B cell (primary cell): ENCODE results near the gene CXCR2. TPM values are rescaled to one million over a fixed set of nuclear protein-coding genes. Genes with fewer than 3 reads are reported as not detected.

Experiments
- ATAC-seq: fragments of 200-7000 bp; cut with Tn5 transposase; one replicate; pipeline ENCODE4 v1.10.0; 2021; ENCODE audit warnings: low read depth, mild to moderate bottlenecking, moderate number of reproducible peaks, moderate library complexity
- CTCF ChIA-PET: fragments of 350-600 bp; sonication (Branson Sonifier 250); formaldehyde crosslinking; loops from one replicate; lab custom pipeline; 2021; ENCODE audit warnings: antibody characterized with exemption, inconsistent platforms; lab: Charles Lee
- POLR2A ChIA-PET: fragments of 350-600 bp; sonication (Branson Sonifier 250); formaldehyde crosslinking; loops from one replicate; lab custom pipeline; 2021; ENCODE audit warnings: antibody characterized with exemption; lab: Charles Lee
- DNase-seq: peaks from one replicate; pipeline ENCODE4 v3.0.0; 2013
- H2AFZ ChIP-seq: 2 replicates; pipeline ENCODE4 v1.6.1; 2012; ENCODE audit warnings: mild to moderate bottlenecking, low read depth, low read length; ENCODE audit not compliant: insufficient read depth, poor library complexity, severe bottlenecking
- H3K27ac ChIP-seq, 2 donors: 1 replicate in 1 of 2; 2 replicates in 1 of 2; pipeline ENCODE4 v1.5.1; 2012 to 2013; ENCODE audit warnings: low read length in 2 of 2, mild to moderate bottlenecking in 2 of 2, moderate library complexity in 1 of 2
- H3K27me3 ChIP-seq, 4 experiments: fragments of 200-600 bp in 1 of 4; sonication (generic) in 1 of 4; replicated peaks in 1 of 4; 1 replicate in 2 of 4; 2 replicates in 2 of 4; pipeline versions ENCODE4 v1.6.1 to v1.7.0; 2013 to 2016; ENCODE audit warnings: low read length in 3 of 4, mild to moderate bottlenecking in 2 of 4, mixed read lengths in 1 of 4, moderate library complexity in 1 of 4; ENCODE audit not compliant: insufficient read depth in 4 of 4, control insufficient read depth in 3 of 4; ENCODE audit errors: control extremely low read depth in 1 of 4
- H3K36me3 ChIP-seq, 2 experiments: replicated peaks in 1 of 2; 1 replicate in 1 of 2; 2 replicates in 1 of 2; pipeline versions ENCODE4 v1.6.1 to v1.7.1; 2013; ENCODE audit warnings: low read length in 1 of 2; ENCODE audit not compliant: insufficient read depth in 2 of 2, control insufficient read depth in 1 of 2; ENCODE audit errors: control extremely low read depth in 1 of 2, extremely low read depth in 1 of 2
- H3K4me1 ChIP-seq, 2 donors: fragments of 200-600 bp in 1 of 2; sonication (generic) in 1 of 2; 1 replicate in 1 of 2; 2 replicates in 1 of 2; pipeline versions ENCODE4 v1.5.1 to v1.6.1; 2013 to 2017; ENCODE audit warnings: low read length in 2 of 2; ENCODE audit not compliant: control insufficient read depth in 2 of 2, insufficient read depth in 2 of 2
- H3K4me2 ChIP-seq: replicated peaks from 2 replicates; pipeline ENCODE3; 2012; ENCODE audit warnings: mild to moderate bottlenecking, low read depth, low read length; ENCODE audit not compliant: poor library complexity, severe bottlenecking
- H3K4me3 ChIP-seq, 5 experiments: fragments of 200-600 bp in 1 of 5; sonication (generic) in 1 of 5; 1 replicate in 3 of 5; 2 replicates in 2 of 5; pipeline versions ENCODE4 v1.5.1 to v1.7.0; 2011 to 2016; ENCODE audit warnings: low read length in 4 of 5, mild to moderate bottlenecking in 4 of 5, low read depth in 2 of 5, control low read depth in 1 of 5, moderate library complexity in 1 of 5; ENCODE audit not compliant: insufficient read depth in 1 of 5; ENCODE audit errors: control extremely low read depth in 1 of 5, extremely low read depth in 1 of 5
- H3K79me2 ChIP-seq: fragments of 200-600 bp; sonication (generic); one replicate; pipeline ENCODE4 v1.6.0; 2016; ENCODE audit warnings: low read length; ENCODE audit not compliant: control insufficient read depth, insufficient read depth
- H3K9ac ChIP-seq: fragments of 200-600 bp; sonication (generic); 2 replicates; pipeline ENCODE4 v1.6.1; 2017; ENCODE audit warnings: mild to moderate bottlenecking, low read length, moderate library complexity
- H3K9me3 ChIP-seq, 3 donors: one replicate each; pipeline versions ENCODE4 v1.6.1 to v1.7.1; 2013; ENCODE audit warnings: low read length in 2 of 3; ENCODE audit not compliant: control insufficient read depth in 2 of 3, insufficient read depth in 1 of 3; ENCODE audit errors: control extremely low read depth in 1 of 3
- H4K20me1 ChIP-seq: 2 replicates; pipeline ENCODE4 v1.6.0; 2012; ENCODE audit warnings: mild to moderate bottlenecking, low read length; ENCODE audit not compliant: insufficient read depth, control insufficient read depth, poor library complexity, severe bottlenecking
- H3K27ac Mint-ChIP-seq: one replicate; pipeline ENCODE4 v1.8.0; 2021; ENCODE audit warnings: mixed read lengths
- H3K27me3 Mint-ChIP-seq: one replicate; pipeline ENCODE4 v1.8.0; 2021; ENCODE audit warnings: mixed read lengths
- H3K4me1 Mint-ChIP-seq: one replicate; pipeline ENCODE4 v1.8.0; 2021; ENCODE audit warnings: mixed read lengths
- H3K4me3 Mint-ChIP-seq: one replicate; pipeline ENCODE4 v1.8.0; 2021; ENCODE audit warnings: mixed read lengths
- H3K9me3 Mint-ChIP-seq: one replicate; pipeline ENCODE4 v1.8.0; 2022; ENCODE audit warnings: mixed read lengths; ENCODE audit not compliant: insufficient read depth
- CTCF ChIP-seq: fragments of 200-600 bp; IDR thresholded peaks from one replicate; pipeline ENCODE4 v1.8.0; 2022; ENCODE audit warnings: antibody characterized with exemption, mild to moderate bottlenecking
- EZH2 ChIP-seq: IDR thresholded peaks from 2 replicates; pipeline ENCODE4 v1.6.1; 2012; ENCODE audit warnings: borderline replicate concordance, low read depth, mild to moderate bottlenecking, moderate library complexity, low read length; ENCODE audit not compliant: insufficient read depth, poor library complexity, severe bottlenecking
- WGBS: methylation state at CpG from one replicate; pipeline ENCODE4 v1.1.5; 2013; ENCODE audit warnings: missing lambda C conversion rate; ENCODE audit not compliant: insufficient coverage; 5-methylcytosine and 5-hydroxymethylcytosine counted together
- intact Hi-C: fragments of 100-400 bp; cut with micrococcal nuclease; formaldehyde crosslinking; loops from one replicate; pipeline ENCODE4 v1.10.0; 2022
- polyA plus RNA-seq: library from polyadenylated mRNA; depleted of rRNA; stranded (reverse); fragments of >200 nt; gene quantifications from 2 replicates; pipeline ENCODE4 v1.2.3, GENCODE V29; 2012
- total RNA-seq, 2 donors: library from RNA; stranded (reverse); fragments of 120-200 nt in 1 of 2; gene quantifications; 1 replicate in 1 of 2; 2 replicates in 1 of 2; pipeline versions ENCODE4 v1.2.3 to v1.2.4, GENCODE V29; 2013 to 2022

CXCR2 gene
- total and polyA plus RNA-seq, 2 donors (not counting 1 experiment from before 2014, with no cell fraction given) = 0.03 TPM; not detected in 1

GRCh38 chr2:218083352-218083676, 42.5 kb upstream of the CXCR2 start:
- H3K27ac Mint-ChIP-seq = no peak overlapping the region
- WGBS = 90% methylated on average over 2 of the region's 3 CpGs
- TF ChIP-seq CTCF (no peak), EZH2 (no peak)

GRCh38 chr2:218086478-218086877, 39.4 kb upstream of the CXCR2 start:
- Histone ChIP-seq H3K4me1 (no peaks in the 10 kb centered on the region), H3K4me3 (no peak overlapping the region), H3K9ac (no peak overlapping the region), H3K79me2 (no peaks in the 10 kb centered on the region), H2AFZ (no peak overlapping the region), H3K9me3 (peaks cover 0 to 2% (median 0%) of the 10 kb centered on the region in 3 donors), H4K20me1 (no peaks in the 10 kb centered on the region), H3K27ac (no peak overlapping the region), H3K36me3 (no peaks in the 10 kb centered on the region), H3K4me2 (no peak overlapping the region), H3K27me3 (peaks cover 0 to 7% (median 0%) of the 10 kb centered on the region in 4 experiments)
- ChIA-PET POLR2A (no interaction called here), CTCF (no interaction called here)
- TF ChIP-seq CTCF (no peak), EZH2 (no peak)
- Mint-ChIP-seq H3K4me1 (no peaks in the 10 kb centered on the region), H3K4me3 (no peak overlapping the region), H3K9me3 (peaks cover 10% of the 10 kb centered on the region), H3K27me3 (peaks cover 21% of the 10 kb centered on the region), H3K27ac (no peak overlapping the region)
- intact Hi-C loops = no loop called here
- ATAC-seq = no peak
- no peak for DNase-seq

More at GRCh38 chr2:218083352-218083676, 42.5 kb upstream of the CXCR2 start:
- H3K9me3 Mint-ChIP-seq = peaks cover 10% of the 10 kb centered on the region
- Histone ChIP-seq H3K9ac (no peak overlapping the region), H3K27ac (no peak overlapping the region), H3K9me3 (peaks cover 0 to 2% (median 0%) of the 10 kb centered on the region in 3 donors), H3K79me2 (no peaks in the 10 kb centered on the region), H4K20me1 (no peaks in the 10 kb centered on the region), H3K36me3 (no peaks in the 10 kb centered on the region), H3K4me3 (no peak overlapping the region), H2AFZ (no peak overlapping the region), H3K4me2 (no peak overlapping the region), H3K4me1 (peaks cover 0 to 4% of the 10 kb centered on the region in 2 donors), H3K27me3 (peaks cover 0 to 3% (median 0%) of the 10 kb centered on the region in 4 experiments)
- DNase-seq (no peak), ATAC-seq (no peak)
- peaks cover 3% of the 10 kb centered on the region for H3K27me3 Mint-ChIP-seq
- peaks cover 3% of the 10 kb centered on the region for H3K4me1 Mint-ChIP-seq
- intact Hi-C loops = no loop called here
- ChIA-PET POLR2A (no interaction called here), CTCF (no interaction called here)
- no peak overlapping the region for H3K4me3 Mint-ChIP-seq
